Fibroblast of pulmonary artery (primary cell): ENCODE measurements around the gene LMNTD2.

ENCODE experiments used
- DNase-seq: peaks from one replicate; pipeline ENCODE4 v3.0.0-alpha.2; 2010; ENCODE audit warnings: low read depth
- H3K4me3 ChIP-seq: replicated peaks from 2 replicates; pipeline ENCODE4 v1.5.1; 2011; ENCODE audit warnings: low read depth, mild to moderate bottlenecking, control low read depth, low read length, moderate library complexity
- CTCF ChIP-seq: IDR thresholded peaks from 2 replicates; pipeline ENCODE4 v1.5.1; 2011; ENCODE audit warnings: mild to moderate bottlenecking, control low read depth, low read length, inconsistent platforms; ENCODE audit errors: missing control alignments

LMNTD2 gene

GRCh38 chr11:560305-561147 lies at the start of gene LMNTD2, which contains the start of gene RASSF7:
Gene LMNTD2, minus strand, starts transcription at chr11:560738. Its CDS starts 22 bp downstream, at chr11:560716.
Gene RASSF7, plus strand, starts transcription at chr11:560970. Its CDS starts 799 bp downstream, at chr11:561769.
- no peak for TF ChIP-seq CTCF
- DNase-seq, result peak; percentile 78
- H3K4me3 ChIP-seq, result peak within 1 kb of the TSS; percentile 61

GRCh38 chr11:609341-609811 lies 48.8 kb upstream of the LMNTD2 start:
- DNase-seq, result no peak
- no peak for TF ChIP-seq CTCF

GRCh38 chr11:608791-609251 lies 48.3 kb upstream of the LMNTD2 start:
- H3K4me3 ChIP-seq, result no peak overlapping the region
- no peak for TF ChIP-seq CTCF
- DNase-seq, result no peak

More at GRCh38 chr11:609341-609811, 48.8 kb upstream of the LMNTD2 start:
- H3K4me3 ChIP-seq, result no peak overlapping the region

- no peak for DNase-seq
- no peak overlapping the region for H3K4me3 ChIP-seq
- TF ChIP-seq CTCF, result no peak
These were observed 47.6 kb upstream of the LMNTD2 start for GRCh38 chr11:607971-608659.

- no peak for DNase-seq
- no peak overlapping the region for H3K4me3 ChIP-seq
- no peak for TF ChIP-seq CTCF
These were observed 46.7 kb upstream of the LMNTD2 start for GRCh38 chr11:607020-607780.

- DNase-seq, result peak; percentile 88
- no peak for TF ChIP-seq CTCF
- no peak overlapping the region for H3K4me3 ChIP-seq
These were observed 45.7 kb upstream of the LMNTD2 start for GRCh38 chr11:606245-606644.
